Thoracic aorta (tissue), 2 donors: ENCODE data around the gene SORL1. TPM values are rescaled to one million over a fixed set of nuclear protein-coding genes. Genes with fewer than 3 reads are reported as not detected.

Experiments used
- ATAC-seq: fragments of 150-250 bp; one replicate; pipeline ENCODE4 v1.8.0; 2017; ENCODE audit warnings: low read depth; ENCODE audit not compliant: insufficient number of reproducible peaks, low FRiP score
- DNase-seq: peaks from one replicate; pipeline ENCODE4 v3.0.0-alpha.2; 2020; ENCODE audit warnings: low spot score
- H3K27ac ChIP-seq, 2 donors: fragments of 200-600 bp; sonication (generic); 1 replicate in 1 of 2; 2 replicates in 1 of 2; pipeline ENCODE4 v1.5.1; 2016; ENCODE audit warnings: mild to moderate bottlenecking in 2 of 2, moderate library complexity in 2 of 2
- H3K27me3 ChIP-seq: fragments of 200-600 bp; sonication (generic); replicated peaks from 2 replicates; pipeline ENCODE4 v1.6.0; 2016; ENCODE audit warnings: mild to moderate bottlenecking; ENCODE audit not compliant: insufficient read depth
- H3K36me3 ChIP-seq: fragments of 200-600 bp; sonication (generic); one replicate; pipeline ENCODE4 v1.5.1; 2016
- H3K4me1 ChIP-seq, 2 donors: fragments of 200-600 bp; sonication (generic); 1 replicate in 1 of 2; 2 replicates in 1 of 2; pipeline versions ENCODE4 v1.5.1 to v1.6.0; 2016; ENCODE audit warnings: low read depth in 2 of 2, mild to moderate bottlenecking in 1 of 2; ENCODE audit not compliant: control insufficient read depth in 1 of 2
- H3K4me3 ChIP-seq: fragments of 200-600 bp; sonication (generic); 2 replicates; pipeline ENCODE4 v1.5.1; 2016; ENCODE audit warnings: mild to moderate bottlenecking
- H3K9me3 ChIP-seq: fragments of 200-600 bp; sonication (generic); 2 replicates; pipeline ENCODE4 v1.5.1; 2016
- CTCF ChIP-seq: fragments of 200-600 bp; sonication (generic); IDR thresholded peaks from one replicate; pipeline ENCODE4 v1.5.1; 2019; ENCODE audit warnings: antibody characterized with exemption
- total RNA-seq, 2 donors: library from RNA; depleted of rRNA; stranded (reverse); fragments of >200 nt; gene quantifications; one replicate each; pipeline versions ENCODE4 v1.1.0 to v1.2.3, GENCODE V29; 2016

SORL1 gene
- total RNA-seq, 2 donors from 2014 or later = 26.9 to 33.0 TPM

GRCh38 chr11:121608545-121609098, 156.5 kb downstream of the SORL1 start:
- Histone ChIP-seq H3K4me1 (no peaks in the 10 kb centered on the region), H3K27me3 (no peaks in the 10 kb centered on the region), H3K9me3 (no peaks in the 10 kb centered on the region), H3K36me3 (peaks cover 22% of the 10 kb centered on the region), H3K4me3 (no peak overlapping the region), H3K27ac (no peak overlapping the region)
- no peak for DNase-seq
- no peak for TF ChIP-seq CTCF
- ATAC-seq = no peak

GRCh38 chr11:121610706-121611105, 158.6 kb downstream of the SORL1 start:
- no peak for TF ChIP-seq CTCF
- Histone ChIP-seq H3K27ac (no peak overlapping the region), H3K9me3 (no peaks in the 10 kb centered on the region), H3K4me1 (no peaks in the 10 kb centered on the region), H3K27me3 (no peaks in the 10 kb centered on the region), H3K36me3 (peaks cover 20% of the 10 kb centered on the region), H3K4me3 (no peak overlapping the region)
- ATAC-seq (no peak), DNase-seq (no peak)

DNA sequence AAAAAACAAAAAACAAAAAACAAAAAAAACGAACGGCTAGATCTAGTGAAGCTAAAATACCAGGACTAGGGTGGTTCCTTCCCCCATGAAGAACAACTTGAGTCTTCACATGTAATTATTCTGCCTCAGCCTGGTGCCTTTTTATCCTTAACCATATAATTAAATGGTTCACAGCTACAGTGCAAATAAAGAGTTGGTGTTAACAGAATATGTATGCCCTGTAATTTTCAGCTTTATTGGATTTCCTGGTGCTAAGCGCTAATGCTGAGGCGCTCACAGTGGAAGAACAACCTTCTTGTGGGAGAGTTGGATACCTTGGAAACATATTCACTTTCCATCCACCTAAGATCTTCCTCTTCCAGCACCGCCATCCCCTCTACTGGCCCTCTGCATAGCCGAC, 159.1 kb downstream of the SORL1 start:
- ATAC-seq = no peak

DNA sequence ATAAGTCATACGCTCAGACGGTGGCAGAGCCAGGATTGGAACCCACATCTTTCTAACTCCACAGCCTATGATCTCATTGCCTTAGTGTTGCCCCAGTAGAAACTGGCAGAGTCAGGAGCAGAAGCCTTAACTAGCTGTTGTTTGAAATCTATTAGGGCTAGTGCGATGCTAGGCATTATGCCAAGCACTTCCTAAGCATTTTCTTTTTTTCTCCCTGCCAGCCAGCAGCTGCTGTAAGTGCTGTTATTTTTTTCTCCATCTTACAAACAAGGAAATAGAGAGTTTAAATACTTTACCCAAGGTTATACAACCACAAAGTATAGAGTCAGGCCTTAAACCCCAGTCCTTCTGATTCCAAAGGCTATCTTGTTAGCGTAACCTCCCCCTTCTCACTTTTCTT, 161.6 kb downstream of the SORL1 start:
- no peaks in the 10 kb centered on the region for H3K4me1 ChIP-seq
- H3K4me3 ChIP-seq = no peak overlapping the region
- H3K36me3 ChIP-seq = peaks cover 11% of the 10 kb centered on the region
- no peak for ATAC-seq
- H3K27me3 ChIP-seq = no peaks in the 10 kb centered on the region
- no peak for DNase-seq
- TF ChIP-seq CTCF = no peak
- H3K9me3 ChIP-seq = no peaks in the 10 kb centered on the region
- H3K27ac ChIP-seq = no peak overlapping the region

More for the DNA sequence above, 159.1 kb downstream of the SORL1 start:
- H3K9me3 ChIP-seq = no peaks in the 10 kb centered on the region
- peaks cover 14% of the 10 kb centered on the region for H3K36me3 ChIP-seq
- no peak for TF ChIP-seq CTCF
- H3K4me1 ChIP-seq = no peaks in the 10 kb centered on the region
- no peak for DNase-seq
- H3K27ac ChIP-seq = no peak overlapping the region
- H3K4me3 ChIP-seq = no peak overlapping the region
- no peaks in the 10 kb centered on the region for H3K27me3 ChIP-seq

GRCh38 chr11:121614636-121615240, 162.6 kb downstream of the SORL1 start:
- Histone ChIP-seq H3K4me3 (no peak overlapping the region), H3K9me3 (no peaks in the 10 kb centered on the region), H3K27me3 (no peaks in the 10 kb centered on the region), H3K27ac (no peak overlapping the region), H3K36me3 (peaks cover 15% of the 10 kb centered on the region), H3K4me1 (no peaks in the 10 kb centered on the region)
- ATAC-seq = no peak
- no peak for DNase-seq
- no peak for TF ChIP-seq CTCF
